H9 (cell line): Measurements from ENCODE around the gene IMMP2L. TPM values are rescaled to one million over a fixed set of nuclear protein-coding genes. Genes with fewer than 3 reads are reported as not detected.

ENCODE experiments used
- DNase-seq: peaks from one replicate; pipeline ENCODE4 v3.0.0-alpha.2; 2017
- H2AFZ ChIP-seq: one replicate; pipeline ENCODE4 v1.6.1; 2013; ENCODE audit warnings: mild to moderate bottlenecking, low read length, control low read depth, moderate library complexity
- H2AK5ac ChIP-seq: 2 replicates; pipeline ENCODE4 v1.6.1; 2013; ENCODE audit warnings: low read length, control low read depth, mixed read lengths; ENCODE audit not compliant: insufficient read length
- H2BK120ac ChIP-seq: one replicate; pipeline ENCODE4 v1.6.1; 2013; ENCODE audit warnings: low read depth, mild to moderate bottlenecking, low read length, control low read depth, inconsistent platforms; ENCODE audit not compliant: poor library complexity, severe bottlenecking
- H2BK12ac ChIP-seq: 2 replicates; pipeline ENCODE4 v1.6.1; 2013; ENCODE audit warnings: low read length, control low read depth, mixed read lengths, low read depth; ENCODE audit not compliant: insufficient read length
- H2BK15ac ChIP-seq: 2 replicates; pipeline ENCODE4 v1.6.1; 2013; ENCODE audit warnings: low read depth, low read length, control low read depth
- H2BK20ac ChIP-seq: one replicate; pipeline ENCODE4 v1.6.1; 2013; ENCODE audit warnings: low read depth, mild to moderate bottlenecking, low read length, control low read depth, inconsistent platforms; ENCODE audit not compliant: poor library complexity, severe bottlenecking
- H2BK5ac ChIP-seq: 2 replicates; pipeline ENCODE4 v1.6.1; 2013; ENCODE audit warnings: low read length, control low read depth, mixed read lengths; ENCODE audit not compliant: insufficient read length
- H3K14ac ChIP-seq: 2 replicates; pipeline ENCODE4 v1.6.1; 2013; ENCODE audit warnings: low read length, control low read depth; ENCODE audit not compliant: insufficient read depth
- H3K18ac ChIP-seq: 2 replicates; pipeline ENCODE4 v1.6.1; 2013; ENCODE audit warnings: low read depth, mild to moderate bottlenecking, mixed read lengths, low read length, control low read depth; ENCODE audit not compliant: insufficient read length
- H3K23ac ChIP-seq: 2 replicates; pipeline ENCODE4 v1.6.1; 2013; ENCODE audit warnings: low read length, control low read depth, mixed read lengths, low read depth; ENCODE audit not compliant: insufficient read length
- H3K23me2 ChIP-seq: 2 replicates; pipeline ENCODE4 v1.6.1; 2013; ENCODE audit warnings: low read depth, mild to moderate bottlenecking, mixed read lengths, low read length, control low read depth; ENCODE audit not compliant: insufficient read length, poor library complexity, severe bottlenecking
- H3K27ac ChIP-seq: 2 replicates; pipeline ENCODE4 v1.5.1; 2013; ENCODE audit warnings: low read length, control low read depth, mixed read lengths, low read depth; ENCODE audit not compliant: insufficient read length
- H3K27me3 ChIP-seq: 2 replicates; pipeline ENCODE4 v1.6.1; 2013; ENCODE audit warnings: low read length, control low read depth, inconsistent platforms; ENCODE audit not compliant: insufficient read depth
- H3K4ac ChIP-seq: 2 replicates; pipeline ENCODE4 v1.6.1; 2013; ENCODE audit warnings: low read depth, mild to moderate bottlenecking, control low read depth, inconsistent platforms, low read length, moderate library complexity
- H3K4me1 ChIP-seq: 2 replicates; pipeline ENCODE4 v1.6.1; 2013; ENCODE audit warnings: low read length, control low read depth, inconsistent platforms; ENCODE audit not compliant: insufficient read depth
- H3K4me2 ChIP-seq: 2 replicates; pipeline ENCODE4 v1.6.1; 2013; ENCODE audit warnings: low read length, control low read depth, mixed read lengths; ENCODE audit not compliant: insufficient read length, insufficient read depth
- H3K56ac ChIP-seq: 2 replicates; pipeline ENCODE4 v1.6.1; 2013; ENCODE audit warnings: low read depth, mild to moderate bottlenecking, mixed read lengths, low read length, control low read depth; ENCODE audit not compliant: insufficient read length
- H3K79me1 ChIP-seq: 2 replicates; pipeline ENCODE4 v1.6.1; 2013; ENCODE audit warnings: low read depth, mild to moderate bottlenecking, moderate library complexity, low read length, control low read depth, inconsistent platforms; ENCODE audit not compliant: insufficient read depth, poor library complexity, severe bottlenecking
- H3K79me2 ChIP-seq: 2 replicates; pipeline ENCODE4 v1.6.1; 2013; ENCODE audit warnings: low read length, control low read depth, inconsistent platforms; ENCODE audit not compliant: insufficient read depth
- H3K9ac ChIP-seq: 2 replicates; pipeline ENCODE4 v1.6.1; 2013; ENCODE audit warnings: low read length, control low read depth, mixed read lengths; ENCODE audit not compliant: insufficient read length; ENCODE audit errors: extremely low read depth
- H3K9me3 ChIP-seq: one replicate; pipeline ENCODE4 v1.6.1; 2013; ENCODE audit warnings: low read depth, low read length, inconsistent platforms; ENCODE audit not compliant: control insufficient read depth
- H3T11ph ChIP-seq: one replicate; pipeline ENCODE4 v1.6.1; 2013; ENCODE audit warnings: mild to moderate bottlenecking, low read length, control low read depth, inconsistent platforms
- H4K20me1 ChIP-seq: one replicate; pipeline ENCODE4 v1.6.1; 2013; ENCODE audit not compliant: control insufficient read depth, insufficient read length, insufficient read depth
- H4K5ac ChIP-seq: 2 replicates; pipeline ENCODE4 v1.6.1; 2013; ENCODE audit warnings: low read depth, mild to moderate bottlenecking, mixed read lengths, low read length, control low read depth; ENCODE audit not compliant: insufficient read length
- H4K8ac ChIP-seq: replicated peaks from 2 replicates; pipeline ENCODE4 v1.6.1; 2013; ENCODE audit warnings: low read length, control low read depth, mixed read lengths, low read depth; ENCODE audit not compliant: insufficient read length
- H4K91ac ChIP-seq: 2 replicates; pipeline ENCODE4 v1.6.1; 2013; ENCODE audit warnings: low read depth, mild to moderate bottlenecking, moderate library complexity, mixed read lengths, low read length, control low read depth; ENCODE audit not compliant: insufficient read length
- H3K27ac Mint-ChIP-seq, 3 experiments: 2 replicates in 2 of 3; 3 replicates in 1 of 3; pipeline ENCODE4 v1.8.0; 2020 to 2021; ENCODE audit warnings: mixed read lengths in 3 of 3, mild to moderate bottlenecking in 1 of 3, moderate library complexity in 1 of 3
- H3K27me3 Mint-ChIP-seq: 2 replicates; pipeline ENCODE4 v1.8.0; 2021; ENCODE audit warnings: low read depth, mild to moderate bottlenecking, moderate library complexity, mixed read lengths
- H3K36me3 Mint-ChIP-seq, 3 experiments: 2 replicates in 2 of 3; 3 replicates in 1 of 3; pipeline ENCODE4 v1.8.0; 2020 to 2021; ENCODE audit warnings: low read depth in 3 of 3, mixed read lengths in 3 of 3; ENCODE audit not compliant: insufficient read depth in 1 of 3
- H3K4me1 Mint-ChIP-seq, 2 experiments: 2 replicates each; pipeline ENCODE4 v1.8.0; 2020; ENCODE audit warnings: mixed read lengths in 2 of 2
- H3K4me3 Mint-ChIP-seq, 2 experiments: 2 replicates in 1 of 2; 3 replicates in 1 of 2; pipeline ENCODE4 v1.8.0; 2020 to 2021; ENCODE audit warnings: mild to moderate bottlenecking in 2 of 2, mixed read lengths in 2 of 2, moderate library complexity in 1 of 2
- H3K9me3 Mint-ChIP-seq, 2 experiments: 2 replicates in 1 of 2; 3 replicates in 1 of 2; pipeline ENCODE4 v1.8.0; 2020; ENCODE audit warnings: mild to moderate bottlenecking in 2 of 2, mixed read lengths in 2 of 2, moderate library complexity in 1 of 2
- CTCF ChIP-seq: fragments of 200-600 bp; sonication (generic); conservative IDR thresholded peaks from 3 replicates; pipeline ENCODE4 v1.8.0; 2021; ENCODE audit warnings: antibody characterized with exemption, mild to moderate bottlenecking
- WGBS: extraction: QIAGEN DNeasy Blood & Tissue Kit; methylation state at CpG from one replicate; pipeline ENCODE4 v1.1.7; 2013; ENCODE audit warnings: missing lambda C conversion rate, low lambda C conversion rate, mixed read lengths; ENCODE audit not compliant: insufficient read length; ENCODE audit errors: extremely low coverage; 5-methylcytosine and 5-hydroxymethylcytosine counted together
- total RNA-seq: library from RNA; stranded (reverse); gene quantifications from 2 replicates; pipeline ENCODE4 v1.2.1, GENCODE V29; 2021

The IMMP2L gene
- total RNA-seq, 1 experiment from 2014 or later, result 14.7 TPM

- no peak overlapping the region for H4K5ac ChIP-seq
- Mint-ChIP-seq H3K27me3 (no peaks in the 10 kb centered on the region; the same call in 1 of the 2 replicates), H3K4me1 (peaks cover 33 to 34% of the 10 kb centered on the region in 2 experiments), H3K9me3 (no peaks in the 10 kb centered on the region; a peak in 2 of 5 replicates), H3K36me3 (peaks cover 0 to 2% (median 0%) of the 10 kb centered on the region in 3 experiments; a peak in 1 of 7 replicates), H3K4me3 (no peak overlapping the region), H3K27ac (no peak overlapping the region; a peak in 1 of 7 replicates)
- H2AFZ ChIP-seq, result no peak overlapping the region
- H4K20me1 ChIP-seq, result no peaks in the 10 kb centered on the region
- no peaks in the 10 kb centered on the region for H3K23me2 ChIP-seq
- H4K8ac ChIP-seq, result no peak overlapping the region
- H2BK12ac ChIP-seq, result no peak overlapping the region
- H3K27ac ChIP-seq, result no peak overlapping the region
- H2AK5ac ChIP-seq, result no peak overlapping the region
- no peaks in the 10 kb centered on the region for H3K79me1 ChIP-seq
- H2BK15ac ChIP-seq, result no peak overlapping the region
- H3K27me3 ChIP-seq, result no peaks in the 10 kb centered on the region
- no peak overlapping the region for H3K23ac ChIP-seq
- H3K14ac ChIP-seq, result no peak overlapping the region; the same call in 1 of the 2 replicates
- H3K9ac ChIP-seq, result no peak overlapping the region
- H2BK20ac ChIP-seq, result no peak overlapping the region
- H2BK5ac ChIP-seq, result no peak overlapping the region
- H3T11ph ChIP-seq, result no peak overlapping the region
- no peak overlapping the region for H2BK120ac ChIP-seq
- no peak overlapping the region for H3K56ac ChIP-seq
- no peaks in the 10 kb centered on the region for H3K9me3 ChIP-seq
- no peaks in the 10 kb centered on the region; the same call in 1 of the 2 replicates for H3K4me1 ChIP-seq
- H3K4me2 ChIP-seq, result no peak overlapping the region
- no peak overlapping the region for H3K4ac ChIP-seq
- no peak overlapping the region for H3K18ac ChIP-seq
- no peaks in the 10 kb centered on the region for H3K79me2 ChIP-seq
- WGBS, result no CpG with 5 or more reads among the region's 3 CpGs
- no peak for TF ChIP-seq CTCF
- H4K91ac ChIP-seq, result no peak overlapping the region
- DNase-seq, result no peak
Observed at GRCh38 chr7:110841840-110842545, 720.3 kb downstream of the IMMP2L start.
